Measurements from ENCODE around the gene KRTAP12-2.
"Not testable (repeated sequence)": the region's sequence is repeated elsewhere in the genome, so short reads cannot be mapped to it uniquely, and the experiment has no call there.

The KRTAP12-2 gene

GRCh38 chr21:44643741-44644310 lies 22.9 kb downstream of the KRTAP12-2 start:
- TF ChIP-seq, protein P1, sequence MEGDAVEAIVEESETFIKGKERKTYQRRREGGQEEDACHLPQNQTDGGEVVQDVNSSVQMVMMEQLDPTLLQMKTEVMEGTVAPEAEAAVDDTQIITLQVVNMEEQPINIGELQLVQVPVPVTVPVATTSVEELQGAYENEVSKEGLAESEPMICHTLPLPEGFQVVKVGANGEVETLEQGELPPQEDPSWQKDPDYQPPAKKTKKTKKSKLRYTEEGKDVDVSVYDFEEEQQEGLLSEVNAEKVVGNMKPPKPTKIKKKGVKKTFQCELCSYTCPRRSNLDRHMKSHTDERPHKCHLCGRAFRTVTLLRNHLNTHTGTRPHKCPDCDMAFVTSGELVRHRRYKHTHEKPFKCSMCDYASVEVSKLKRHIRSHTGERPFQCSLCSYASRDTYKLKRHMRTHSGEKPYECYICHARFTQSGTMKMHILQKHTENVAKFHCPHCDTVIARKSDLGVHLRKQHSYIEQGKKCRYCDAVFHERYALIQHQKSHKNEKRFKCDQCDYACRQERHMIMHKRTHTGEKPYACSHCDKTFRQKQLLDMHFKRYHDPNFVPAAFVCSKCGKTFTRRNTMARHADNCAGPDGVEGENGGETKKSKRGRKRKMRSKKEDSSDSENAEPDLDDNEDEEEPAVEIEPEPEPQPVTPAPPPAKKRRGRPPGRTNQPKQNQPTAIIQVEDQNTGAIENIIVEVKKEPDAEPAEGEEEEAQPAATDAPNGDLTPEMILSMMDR (IDR thresholded peaks at IDR 0.05; ENCODE audit: low read depth, low read length), result no peak

GRCh38 chr21:44640761-44641160 lies 26.0 kb downstream of the KRTAP12-2 start:
- H3K4me3 ChIP-seq (ENCODE audit: low read depth, low read length), result no peak overlapping the region
- TF ChIP-seq, protein P1 (IDR thresholded peaks at IDR 0.05; ENCODE audit: low read depth, low read length), result no peak

More at GRCh38 chr21:44643741-44644310, 22.9 kb downstream of the KRTAP12-2 start:
- no peak overlapping the region for H3K4me3 ChIP-seq (ENCODE audit: low read depth, low read length)

DNA sequence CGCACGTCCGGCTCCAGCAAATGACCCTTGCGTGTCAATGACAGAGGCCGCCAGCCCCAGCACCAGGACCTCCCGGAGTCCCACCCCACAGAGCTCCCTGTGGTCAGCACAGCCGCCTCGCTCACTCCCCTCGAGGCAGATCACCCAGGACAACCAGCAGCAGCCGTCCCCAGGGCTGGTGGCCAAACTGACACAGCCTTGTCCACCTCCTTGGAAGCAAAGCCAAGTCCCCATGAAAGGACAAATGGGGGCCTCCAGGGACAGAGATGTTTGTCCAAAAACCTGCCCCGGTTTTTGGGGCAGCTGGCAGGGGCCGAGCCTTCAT lies 27.4 kb downstream of the KRTAP12-2 start:
- TF ChIP-seq, protein P1 (IDR thresholded peaks at IDR 0.05; ENCODE audit: low read depth, low read length), result no peak
- no peak overlapping the region for H3K4me3 ChIP-seq (ENCODE audit: low read depth, low read length)

GRCh38 chr21:44638506-44639330 lies 28.0 kb downstream of the KRTAP12-2 start:
- not testable (repeated sequence) for H3K4me3 ChIP-seq (ENCODE audit: low read depth, low read length)

DNA sequence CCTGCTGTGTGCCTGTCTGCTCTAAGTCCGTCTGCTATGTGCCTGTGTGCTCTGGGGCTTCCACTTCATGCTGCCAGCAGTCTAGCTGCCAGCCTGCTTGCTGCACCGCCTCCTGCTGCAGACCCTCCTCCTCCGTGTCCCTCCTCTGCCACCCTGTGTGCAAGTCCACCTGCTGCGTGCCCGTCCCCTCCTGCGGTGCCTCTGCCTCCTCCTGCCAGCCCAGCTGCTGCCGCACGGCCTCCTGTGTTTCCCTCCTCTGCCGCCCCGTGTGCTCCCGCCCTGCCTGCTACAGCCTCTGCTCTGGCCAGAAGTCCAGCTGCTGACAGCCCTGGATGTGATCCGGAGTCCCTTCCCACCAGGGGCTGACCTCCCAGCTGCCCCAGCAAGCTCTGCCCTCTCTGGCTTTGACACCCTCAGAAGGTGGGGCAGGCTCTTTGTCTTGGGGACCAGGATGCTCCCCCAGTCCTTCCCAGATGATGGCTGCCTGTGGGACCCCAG lies 28.8 kb downstream of the KRTAP12-2 start:
- not testable (repeated sequence) for H3K4me3 ChIP-seq (ENCODE audit: low read depth, low read length)

- TF ChIP-seq, protein P1 (IDR thresholded peaks at IDR 0.05; ENCODE audit: low read depth, low read length), result no peak
- H3K4me3 ChIP-seq (ENCODE audit: low read depth, low read length), result no peak within 1 kb of the TSS
These were observed 29.5 kb downstream of the KRTAP12-2 start, which contains the start of gene KRTAP10-10 for GRCh38 chr21:44637018-44637850. Gene KRTAP10-10, plus strand, starts transcription at chr21:44637356. Its CDS starts 62 bp downstream, at chr21:44637418.

DNA sequence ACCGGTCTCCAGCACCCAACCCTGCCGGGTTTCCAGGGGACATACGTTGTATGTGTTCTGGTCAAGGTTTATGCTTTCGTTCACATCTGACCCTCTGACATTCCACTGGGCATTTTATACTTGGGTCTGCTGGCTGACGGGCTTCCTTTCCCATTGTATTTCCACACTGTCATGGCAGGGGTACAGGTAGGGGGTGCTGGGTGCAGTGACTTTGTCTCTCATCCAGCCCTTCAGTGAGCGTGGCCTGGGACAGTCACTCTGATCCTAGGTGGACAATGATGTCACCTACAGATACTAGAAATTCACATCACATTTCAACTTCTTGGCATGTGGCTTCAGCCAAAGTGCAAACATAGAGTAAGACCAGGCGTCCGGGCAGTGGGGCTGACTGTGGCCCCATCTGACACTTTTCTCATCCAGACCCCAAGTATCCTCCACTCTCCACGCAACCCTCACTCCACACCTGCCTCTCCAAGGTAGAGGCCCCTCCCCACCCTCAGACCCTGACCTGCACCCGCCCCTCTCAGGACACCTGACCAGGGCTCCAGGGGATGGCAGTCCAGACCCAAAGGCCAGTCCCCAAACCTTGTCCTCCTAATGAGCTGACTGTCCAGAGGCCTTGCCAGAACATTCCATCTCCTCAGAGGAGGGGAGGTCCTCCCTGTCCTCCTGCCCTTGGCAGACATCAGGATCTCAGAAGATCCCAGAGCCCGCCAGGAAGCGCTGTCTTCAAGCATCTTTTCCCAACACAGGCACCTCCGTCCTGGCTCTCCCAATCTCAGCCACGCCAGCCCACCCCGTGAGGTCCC lies 30.3 kb downstream of the KRTAP12-2 start:
- H3K4me3 ChIP-seq (ENCODE audit: low read depth, low read length), result no peak overlapping the region
- TF ChIP-seq, protein P1 (IDR thresholded peaks at IDR 0.05; ENCODE audit: low read depth, low read length), result no peak

Measured in WI38 (cell line).